ENCODE results near the gene BCL7C. TPM values are rescaled to one million over a fixed set of nuclear protein-coding genes. Genes with fewer than 3 reads are reported as not detected.

Gene BCL7C
- polyA plus RNA-seq, 10 donors = 24.4 to 41.4 (median 29.9) TPM

Other genes with a start within 250 kb of the BCL7C start
- gene PRR14, start 243.1 kb downstream of the BCL7C start, polyA plus RNA-seq (ENCODE audit: insufficient read length in 10 of 10) = 10 to 100 TPM; 17.8 to 27.5 (median 22.2) TPM
- 10 to 100 TPM; 25.1 to 38.8 (median 35.1) TPM for gene FBRS, start 235.6 kb downstream of the BCL7C start, polyA plus RNA-seq (ENCODE audit: insufficient read length in 10 of 10)
- gene SRCAP, start 194.9 kb downstream of the BCL7C start, polyA plus RNA-seq (ENCODE audit: insufficient read length in 10 of 10) = 10 to 100 TPM; 19.8 to 25.7 (median 23.4) TPM
- 10 to 100 TPM in 8 of 10 donors, 1 to 10 TPM in 2; 8.3 to 15.3 (median 11.9) TPM for gene PHKG2, start 145.7 kb downstream of the BCL7C start, polyA plus RNA-seq (ENCODE audit: insufficient read length in 10 of 10)
- 1 to 10 TPM in 9 of 10 donors, under 1 TPM in 1; 0.42 to 2.0 (median 1.8) TPM for gene CFAP119, start 132.0 kb downstream of the BCL7C start, polyA plus RNA-seq (ENCODE audit: insufficient read length in 10 of 10)
- gene RNF40, start 131.8 kb downstream of the BCL7C start, polyA plus RNA-seq (ENCODE audit: insufficient read length in 10 of 10) = 10 to 100 TPM; 46.0 to 66.6 (median 54.1) TPM
- 10 to 100 TPM; 11.3 to 15.4 (median 12.9) TPM for gene ZNF629, start 106.9 kb downstream of the BCL7C start, polyA plus RNA-seq (ENCODE audit: insufficient read length in 10 of 10)
- 10 to 100 TPM in 5 of 10 donors, 1 to 10 TPM in 5; 7.7 to 13.1 (median 10.6) TPM for gene CTF1, start 2.5 kb upstream of the BCL7C start, polyA plus RNA-seq (ENCODE audit: insufficient read length in 10 of 10)
- gene FBXL19, start 29.5 kb upstream of the BCL7C start, polyA plus RNA-seq (ENCODE audit: insufficient read length in 10 of 10) = 10 to 100 TPM in 1 of 10 donors, 1 to 10 TPM in 9; 5.6 to 12.1 (median 8.1) TPM
- 10 to 100 TPM in 7 of 10 donors, 1 to 10 TPM in 3; 7.5 to 12.6 (median 10.3) TPM for gene ORAI3, start 55.0 kb upstream of the BCL7C start, polyA plus RNA-seq (ENCODE audit: insufficient read length in 10 of 10)
- 10 to 100 TPM in 9 of 10 donors, 1 to 10 TPM in 1; 9.5 to 15.9 (median 11.3) TPM for gene SETD1A, start 63.7 kb upstream of the BCL7C start, polyA plus RNA-seq (ENCODE audit: insufficient read length in 10 of 10)
- 10 to 100 TPM in 3 of 10 donors, 1 to 10 TPM in 7; 7.1 to 13.8 (median 9.8) TPM for gene HSD3B7, start 91.1 kb upstream of the BCL7C start, polyA plus RNA-seq (ENCODE audit: insufficient read length in 10 of 10)
- 1 to 10 TPM in 8 of 10 donors, under 1 TPM in 2; 0.68 to 3.9 (median 1.5) TPM for gene STX1B, start 116.6 kb upstream of the BCL7C start, polyA plus RNA-seq (ENCODE audit: insufficient read length in 10 of 10)
- 10 to 100 TPM; 34.0 to 44.6 (median 38.1) TPM for gene STX4, start 139.5 kb upstream of the BCL7C start, polyA plus RNA-seq (ENCODE audit: insufficient read length in 10 of 10)
- gene ZNF668, start 180.2 kb upstream of the BCL7C start, polyA plus RNA-seq (ENCODE audit: insufficient read length in 10 of 10) = 10 to 100 TPM in 2 of 10 donors, 1 to 10 TPM in 8; 5.8 to 11.0 (median 9.0) TPM
- gene ZNF646, start 180.3 kb upstream of the BCL7C start, polyA plus RNA-seq (ENCODE audit: insufficient read length in 10 of 10) = 10 to 100 TPM in 1 of 10 donors, 1 to 10 TPM in 9; 6.8 to 10.1 (median 8.4) TPM
- gene PRSS53, start 194.9 kb upstream of the BCL7C start, polyA plus RNA-seq (ENCODE audit: insufficient read length in 10 of 10) = 1 to 10 TPM; 1.7 to 4.6 (median 3.3) TPM
- gene VKORC1, start 200.7 kb upstream of the BCL7C start, polyA plus RNA-seq (ENCODE audit: insufficient read length in 10 of 10) = 10 to 100 TPM; 51.1 to 68.1 (median 58.2) TPM
- gene BCKDK, start 214.3 kb upstream of the BCL7C start, polyA plus RNA-seq (ENCODE audit: insufficient read length in 10 of 10) = 10 to 100 TPM; 19.7 to 29.9 (median 25.3) TPM
- gene KAT8, start 223.6 kb upstream of the BCL7C start, polyA plus RNA-seq (ENCODE audit: insufficient read length in 10 of 10) = 10 to 100 TPM; 38.8 to 57.3 (median 45.3) TPM
- 1 to 10 TPM in 2 of 10 donors, under 1 TPM in 6, not detected in 2; 0.11 to 4.2 (median 0.25) TPM for gene PRSS8, start 241.7 kb upstream of the BCL7C start, polyA plus RNA-seq (ENCODE audit: insufficient read length in 10 of 10)

All from muscle of back (tissue), 10 donors.